NCI-H2029 treated with DMSO at 0.1 percent for 48 hours (cell line): ENCODE data around the gene SMARCC1.
"Not testable (repeated sequence)": the region's sequence is repeated elsewhere in the genome, so short reads cannot be mapped to it uniquely, and the experiment has no call there.

Source experiments
- DNase-seq: peaks from one replicate; lab custom pipeline; 2025; lab: John Stamatoyannopoulos, UW

The SMARCC1 gene

GRCh38 chr3:47781685-47782445, at the start of gene SMARCC1:
SMARCC1 (minus strand) TSS chr3:47781893; CDS start chr3:47781797, 96 bp downstream.
- peak; percentile 83 for DNase-seq

- not testable (repeated sequence) for DNase-seq
These were observed 47.8 kb upstream of the SMARCC1 start for GRCh38 chr3:47829482-47829881.

- DNase-seq = no peak
These were observed 43.9 kb upstream of the SMARCC1 start for GRCh38 chr3:47825590-47825989.

- DNase-seq = peak; percentile 73
These were observed 43.1 kb upstream of the SMARCC1 start for GRCh38 chr3:47824541-47825473.

GRCh38 chr3:47817609-47818008, 35.9 kb upstream of the SMARCC1 start:
- DNase-seq = no peak

GRCh38 chr3:47813551-47814177, 32.0 kb upstream of the SMARCC1 start:
- no peak for DNase-seq

- no peak for DNase-seq
These were observed 22.9 kb upstream of the SMARCC1 start for GRCh38 chr3:47804577-47804976.

GRCh38 chr3:47803480-47804025, 21.9 kb upstream of the SMARCC1 start:
- DNase-seq = no peak

GRCh38 chr3:47802734-47803479, 21.2 kb upstream of the SMARCC1 start, which contains the start of gene DHX30:
DHX30 (plus strand) TSS chr3:47803138; CDS start chr3:47810684, 7,546 bp downstream.
- peak; percentile 53 for DNase-seq

GRCh38 chr3:47799733-47800132, 18.0 kb upstream of the SMARCC1 start:
- no peak for DNase-seq

- DNase-seq = no peak
These were observed 12.9 kb upstream of the SMARCC1 start for GRCh38 chr3:47794544-47794943.

GRCh38 chr3:47792699-47793098, 11.0 kb upstream of the SMARCC1 start:
- no peak for DNase-seq

GRCh38 chr3:47791193-47791855, 9.6 kb upstream of the SMARCC1 start:
- DNase-seq = no peak

GRCh38 chr3:47783673-47784072, 2.0 kb upstream of the SMARCC1 start:
- DNase-seq = no peak

- no peak for DNase-seq
These were observed 984 bp upstream of the SMARCC1 start for GRCh38 chr3:47782446-47783308.

GRCh38 chr3:47780741-47781684, 680 bp downstream of the SMARCC1 start:
- DNase-seq = peak; percentile 76

GRCh38 chr3:47778746-47779145, 2.9 kb downstream of the SMARCC1 start:
- no peak for DNase-seq

- DNase-seq = no peak
These were observed 8.9 kb downstream of the SMARCC1 start for GRCh38 chr3:47772788-47773187.

GRCh38 chr3:47772047-47772446, 9.6 kb downstream of the SMARCC1 start:
- DNase-seq = no peak
